Testis (tissue), 3 donors: ENCODE data around the gene MVB12A. TPM values are rescaled to one million over a fixed set of nuclear protein-coding genes. Genes with fewer than 3 reads are reported as not detected.

Source experiments
- DNase-seq: peaks from one replicate; pipeline ENCODE4 v3.0.0-alpha.2; 2019
- H3K27ac ChIP-seq, 2 donors: fragments of 200-600 bp; sonication (generic); one replicate each; pipeline ENCODE4 v1.5.1; 2019
- H3K27me3 ChIP-seq: fragments of 200-600 bp; sonication (generic); one replicate; pipeline ENCODE4 v1.5.1; 2019
- H3K36me3 ChIP-seq: fragments of 200-600 bp; sonication (generic); one replicate; pipeline ENCODE4 v1.5.1; 2017; ENCODE audit warnings: low read depth; ENCODE audit errors: missing control alignments
- H3K4me1 ChIP-seq: fragments of 200-600 bp; sonication (generic); one replicate; pipeline ENCODE4 v1.5.1; 2019
- H3K4me3 ChIP-seq, 2 donors: fragments of 200-600 bp; sonication (generic); one replicate each; pipeline ENCODE4 v1.5.1; 2017 to 2019
- H3K9me3 ChIP-seq: fragments of 200-600 bp; sonication (generic); one replicate; pipeline ENCODE4 v1.5.1; 2017
- POLR2A ChIP-seq: fragments of 450-650 bp; IDR thresholded peaks from one replicate; pipeline ENCODE4 v1.6.1; 2017; ENCODE audit warnings: antibody characterized with exemption, mild to moderate bottlenecking, moderate library complexity
- WGBS, 2 donors: methylation state at CpG; one replicate each; pipeline ENCODE4 v1.1.5; 2018; 5-methylcytosine and 5-hydroxymethylcytosine counted together
- intact Hi-C: fragments of 100-400 bp; cut with DNase I; formaldehyde crosslinking; loops from one replicate; pipeline ENCODE4 v1.15.1; 2023; ENCODE audit warnings: low total_unique reads
- polyA plus RNA-seq: library from polyadenylated mRNA; stranded (reverse); fragments of 350-450 nt; fragmentation: Illumina TruSeq; extraction: RNeasy Lipid Tissue Mini Kit (QIAGEN cat#74804); gene quantifications from one replicate; pipeline ENCODE4 v1.2.3, GENCODE V29; 2014; ENCODE audit warnings: low read depth, low replicate concordance; ENCODE audit not compliant: insufficient read depth
- total RNA-seq, 2 donors: library from RNA; depleted of rRNA; stranded (reverse); fragments of >200 nt; gene quantifications; one replicate each; pipeline ENCODE4 v1.2.3, GENCODE V29; 2016
- TF ChIP-seq, protein P1 (sequence below), 3 experiments: fragments of 450-650 bp in 2 of 3; fragments of 200-600 bp in 1 of 3; sonication (generic) in 1 of 3; IDR thresholded peaks; one replicate each; pipeline ENCODE4 v1.5.1; 2016 to 2019; ENCODE audit warnings: antibody characterized with exemption in 3 of 3, mild to moderate bottlenecking in 2 of 3, moderate library complexity in 1 of 3

MVB12A gene
- total and polyA plus RNA-seq, 3 donors from 2014 or later: 28.6 to 48.3 (median 44.0) TPM

DNA sequence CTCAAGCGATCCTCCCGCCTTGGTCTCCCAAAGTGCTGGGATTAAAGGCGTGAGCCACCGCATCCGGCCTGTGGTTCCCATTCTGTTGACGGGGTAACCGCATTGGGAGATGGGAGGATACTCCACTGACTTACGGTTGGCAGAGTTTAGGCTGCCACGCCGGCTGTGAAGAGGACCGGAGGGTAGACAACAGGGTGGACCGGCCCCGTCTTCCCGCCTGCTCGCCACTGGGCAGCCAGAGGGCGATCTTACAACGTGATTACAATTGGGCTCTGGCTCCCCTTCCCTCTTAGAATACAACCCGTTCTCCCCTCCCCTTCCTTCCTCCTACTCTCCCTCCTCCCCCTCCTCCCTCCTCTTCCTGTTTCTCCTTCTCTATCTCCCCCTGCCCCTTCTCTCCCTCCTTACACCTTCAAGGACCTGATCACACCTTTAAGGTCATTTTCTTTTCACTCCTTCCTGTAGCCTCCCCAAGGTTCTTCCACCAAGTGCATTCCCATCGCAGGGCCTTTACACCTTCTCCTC lies 24.9 kb upstream of the MVB12A start:
- TF ChIP-seq, protein P1, sequence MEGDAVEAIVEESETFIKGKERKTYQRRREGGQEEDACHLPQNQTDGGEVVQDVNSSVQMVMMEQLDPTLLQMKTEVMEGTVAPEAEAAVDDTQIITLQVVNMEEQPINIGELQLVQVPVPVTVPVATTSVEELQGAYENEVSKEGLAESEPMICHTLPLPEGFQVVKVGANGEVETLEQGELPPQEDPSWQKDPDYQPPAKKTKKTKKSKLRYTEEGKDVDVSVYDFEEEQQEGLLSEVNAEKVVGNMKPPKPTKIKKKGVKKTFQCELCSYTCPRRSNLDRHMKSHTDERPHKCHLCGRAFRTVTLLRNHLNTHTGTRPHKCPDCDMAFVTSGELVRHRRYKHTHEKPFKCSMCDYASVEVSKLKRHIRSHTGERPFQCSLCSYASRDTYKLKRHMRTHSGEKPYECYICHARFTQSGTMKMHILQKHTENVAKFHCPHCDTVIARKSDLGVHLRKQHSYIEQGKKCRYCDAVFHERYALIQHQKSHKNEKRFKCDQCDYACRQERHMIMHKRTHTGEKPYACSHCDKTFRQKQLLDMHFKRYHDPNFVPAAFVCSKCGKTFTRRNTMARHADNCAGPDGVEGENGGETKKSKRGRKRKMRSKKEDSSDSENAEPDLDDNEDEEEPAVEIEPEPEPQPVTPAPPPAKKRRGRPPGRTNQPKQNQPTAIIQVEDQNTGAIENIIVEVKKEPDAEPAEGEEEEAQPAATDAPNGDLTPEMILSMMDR (IDR thresholded peaks at IDR 0.05): peak in 2 of 3 experiments; percentile 48 to 54
- TF ChIP-seq POLR2A: no peak
- intact Hi-C loops: no loop called here
- Histone ChIP-seq H3K4me1 (peaks cover 8% of the 10 kb centered on the region), H3K27me3 (no peaks in the 10 kb centered on the region), H3K4me3 (no peak overlapping the region), H3K27ac (peak overlapping the region in 1 of 2 donors; percentile 39), H3K9me3 (no peaks in the 10 kb centered on the region), H3K36me3 (no peaks in the 10 kb centered on the region)
- peak; percentile 56 for DNase-seq
- 30 to 38% methylated on average over 18 to 19 of the region's 19 CpGs for WGBS, 2 donors

DNA sequence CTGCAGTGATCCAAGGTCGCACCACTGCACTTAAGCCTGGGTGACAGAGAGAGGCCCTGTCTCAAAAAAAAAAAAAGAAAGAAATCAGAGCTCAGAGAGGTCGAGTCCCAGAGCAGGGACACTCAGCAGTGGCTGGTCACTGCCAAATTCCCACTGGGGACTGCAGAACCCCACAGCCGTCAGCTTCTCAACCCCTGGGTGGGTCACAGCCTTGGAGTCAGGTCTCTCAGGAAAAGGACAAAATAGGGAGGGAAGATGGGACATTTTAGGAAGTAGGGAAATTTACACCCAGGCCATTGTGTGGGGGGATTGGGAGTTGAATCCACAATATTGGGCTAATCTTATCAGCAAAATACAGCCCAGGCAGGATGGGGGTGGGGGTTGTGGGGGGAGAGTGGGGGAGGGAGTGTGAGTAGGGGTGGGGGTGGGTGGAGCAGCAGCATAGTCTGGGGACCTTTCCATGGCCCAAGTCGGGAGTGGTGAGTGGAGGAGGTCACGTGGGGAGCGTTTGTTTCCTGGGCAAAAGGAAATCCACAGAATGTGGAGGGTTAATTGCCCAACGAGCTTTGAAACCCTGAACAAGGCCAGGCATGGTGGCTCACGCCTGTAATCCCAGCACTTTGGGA lies 20.8 kb upstream of the MVB12A start:
- H3K36me3 ChIP-seq: no peaks in the 10 kb centered on the region
- H3K27me3 ChIP-seq: no peaks in the 10 kb centered on the region
- no peak overlapping the region for H3K4me3 ChIP-seq
- no peaks in the 10 kb centered on the region for H3K9me3 ChIP-seq
- intact Hi-C loops: no loop called here
- WGBS, 2 donors: 57 to 73% methylated on average over 8 of the region's 8 CpGs
- no peak overlapping the region for H3K27ac ChIP-seq
- peaks cover 3% of the 10 kb centered on the region for H3K4me1 ChIP-seq
- TF ChIP-seq, protein P1 (IDR thresholded peaks at IDR 0.05): no peak
- TF ChIP-seq POLR2A: no peak
- no peak for DNase-seq

DNA sequence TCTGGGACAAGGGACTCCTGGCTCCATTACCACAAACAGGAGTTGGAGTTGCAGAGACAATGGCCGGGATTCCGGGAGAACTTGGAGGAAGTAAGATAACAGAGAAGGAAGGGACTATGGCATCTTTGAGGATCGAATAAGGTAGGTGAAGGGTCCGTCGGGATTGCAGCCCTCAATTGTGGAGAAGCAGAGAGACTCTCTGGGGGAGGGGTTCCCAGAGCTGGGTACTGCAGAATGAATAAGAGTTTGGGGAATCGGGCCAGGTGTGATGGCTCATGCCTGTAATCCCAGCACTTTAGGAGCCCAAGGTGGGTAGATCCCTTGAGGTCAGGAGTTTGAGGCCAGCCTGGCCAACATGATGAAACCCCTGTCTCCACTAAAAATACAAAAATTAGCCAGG lies 18.2 kb upstream of the MVB12A start:
- H3K9me3 ChIP-seq: no peaks in the 10 kb centered on the region
- H3K27me3 ChIP-seq: no peaks in the 10 kb centered on the region
- TF ChIP-seq, protein P1 (IDR thresholded peaks at IDR 0.05): no peak
- H3K36me3 ChIP-seq: no peaks in the 10 kb centered on the region
- H3K27ac ChIP-seq: no peak overlapping the region
- no peak overlapping the region for H3K4me3 ChIP-seq
- H3K4me1 ChIP-seq: peaks cover 8% of the 10 kb centered on the region
- no peak for DNase-seq
- intact Hi-C loops: no loop called here
- 84 to 88% methylated on average over 6 of the region's 6 CpGs for WGBS, 2 donors

DNA sequence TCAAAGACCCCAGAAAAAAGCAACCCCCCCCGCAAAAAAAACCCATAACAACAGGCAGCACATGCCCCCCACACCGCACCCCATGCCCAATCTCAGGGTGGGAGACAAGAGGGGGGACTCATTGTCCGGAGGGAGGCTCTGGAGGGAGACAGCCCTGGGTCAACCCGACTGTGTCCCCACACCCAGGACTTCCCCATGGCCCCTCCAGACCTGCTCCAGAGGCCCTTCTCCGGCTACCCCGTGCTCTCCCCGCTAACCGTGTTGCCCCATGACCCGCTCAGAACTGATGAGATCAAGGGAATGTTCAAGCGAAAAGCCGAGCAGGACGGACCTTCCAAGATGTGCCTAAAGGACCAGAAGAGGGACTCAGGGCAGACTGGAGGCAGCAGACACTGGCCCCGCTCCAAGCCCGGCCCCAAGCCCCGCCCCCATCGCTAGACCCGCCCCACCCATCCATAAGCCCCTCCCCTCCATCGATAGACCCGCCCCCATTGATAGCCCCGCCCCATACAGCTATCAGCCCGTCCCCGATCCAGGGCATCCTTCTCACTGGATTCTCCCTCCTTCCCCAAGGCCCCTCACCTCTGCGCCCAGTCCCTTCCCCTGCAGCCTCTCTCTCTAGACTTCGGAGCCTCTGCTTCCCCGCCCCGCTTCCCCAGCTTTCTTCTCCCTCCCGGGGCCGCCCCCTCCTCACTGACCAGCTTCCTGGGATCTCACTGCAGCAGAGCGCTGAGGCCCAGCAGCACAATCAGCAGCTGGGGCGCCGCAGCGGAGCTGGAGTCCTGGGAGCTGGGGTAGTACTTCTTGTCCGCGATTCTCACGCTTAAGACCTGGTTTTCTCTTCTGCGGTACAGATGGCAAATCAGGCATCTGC lies 16.6 kb upstream of the MVB12A start:
- TF ChIP-seq, protein P1 (IDR thresholded peaks at IDR 0.05): no peak
- no peak for TF ChIP-seq POLR2A
- 15 to 32% methylated on average over 20 to 35 of the region's 36 CpGs for WGBS, 2 donors
- H3K27ac ChIP-seq: peak overlapping the region; percentile 85 to 94

More for the DNA sequence above, 16.6 kb upstream of the MVB12A start:
- intact Hi-C loops: no loop called here
- H3K9me3 ChIP-seq: no peaks in the 10 kb centered on the region
- H3K4me3 ChIP-seq: peak overlapping the region; percentile 26 to 66
- no peaks in the 10 kb centered on the region for H3K36me3 ChIP-seq
- peaks cover 8% of the 10 kb centered on the region for H3K4me1 ChIP-seq
- H3K27me3 ChIP-seq: no peaks in the 10 kb centered on the region
- peak; percentile 49 for DNase-seq
